Activated naive CD8-positive, alpha-beta T cell treated with anti-CD3 and anti-CD28 coated beads, Interleukin-2, amount 50 U/mL, for 24 hours (primary cell): Measurements from ENCODE around the gene ARHGEF40.

Experiments
- ATAC-seq: fragments of 150-1000 bp; cut with Tn5 transposase; one replicate; pipeline ENCODE4 v1.10.0; 2021
- DNase-seq: peaks from one replicate; pipeline ENCODE4 v3.0.0; 2021
- H3K27ac Mint-ChIP-seq: one replicate; pipeline ENCODE4 v1.8.0; 2021; ENCODE audit warnings: mild to moderate bottlenecking, mixed read lengths
- H3K27me3 Mint-ChIP-seq: one replicate; pipeline ENCODE4 v1.8.0; 2021; ENCODE audit warnings: mixed read lengths
- H3K36me3 Mint-ChIP-seq: one replicate; pipeline ENCODE4 v1.8.0; 2021; ENCODE audit warnings: low read depth, mixed read lengths
- H3K4me1 Mint-ChIP-seq: one replicate; pipeline ENCODE4 v1.8.0; 2021; ENCODE audit warnings: mixed read lengths
- H3K4me3 Mint-ChIP-seq: one replicate; pipeline ENCODE4 v1.8.0; 2021; ENCODE audit warnings: mild to moderate bottlenecking, moderate library complexity, mixed read lengths
- H3K9me3 Mint-ChIP-seq: one replicate; pipeline ENCODE4 v1.8.0; 2021; ENCODE audit warnings: mixed read lengths

ARHGEF40 gene

GRCh38 chr14:21048638-21049037 is 21.5 kb upstream of the ARHGEF40 start:
- DNase-seq (no peak), ATAC-seq (no peak)
- Mint-ChIP-seq H3K4me3 (no peak overlapping the region), H3K36me3 (no peaks in the 10 kb centered on the region), H3K9me3 (no peaks in the 10 kb centered on the region), H3K4me1 (peaks cover 5% of the 10 kb centered on the region), H3K27ac (no peak overlapping the region), H3K27me3 (peaks cover 15% of the 10 kb centered on the region)

GRCh38 chr14:21049271-21049673 is 20.8 kb upstream of the ARHGEF40 start:
- Mint-ChIP-seq H3K4me3 (no peak overlapping the region), H3K27ac (no peak overlapping the region), H3K27me3 (peaks cover 15% of the 10 kb centered on the region), H3K9me3 (no peaks in the 10 kb centered on the region), H3K4me1 (peaks cover 3% of the 10 kb centered on the region), H3K36me3 (no peaks in the 10 kb centered on the region)
- DNase-seq (no peak), ATAC-seq (no peak)

DNA sequence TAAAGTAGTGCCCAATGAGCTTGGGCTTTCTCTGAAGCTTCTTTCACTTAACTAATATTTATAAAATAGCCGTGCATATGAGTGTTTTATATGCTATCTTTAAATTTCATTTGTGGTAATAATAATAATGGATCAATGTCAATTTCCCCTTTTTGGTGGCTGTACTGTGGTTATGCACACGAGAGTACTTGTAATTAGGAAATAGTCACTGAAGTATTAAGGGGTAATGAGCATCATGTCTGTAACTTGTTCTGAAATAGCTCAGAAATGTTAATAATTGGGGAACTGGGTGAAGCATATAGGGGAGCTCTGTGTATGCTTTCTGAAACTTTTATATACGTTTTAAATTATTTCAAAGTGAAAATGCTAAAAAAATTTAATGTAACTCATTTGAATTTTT is 19.5 kb upstream of the ARHGEF40 start:
- H3K27ac Mint-ChIP-seq: no peak overlapping the region
- ATAC-seq: no peak
- H3K9me3 Mint-ChIP-seq: no peaks in the 10 kb centered on the region
- H3K36me3 Mint-ChIP-seq: no peaks in the 10 kb centered on the region
- H3K4me3 Mint-ChIP-seq: no peak overlapping the region
- DNase-seq: no peak
- peaks cover 6% of the 10 kb centered on the region for H3K27me3 Mint-ChIP-seq
- no peaks in the 10 kb centered on the region for H3K4me1 Mint-ChIP-seq

DNA sequence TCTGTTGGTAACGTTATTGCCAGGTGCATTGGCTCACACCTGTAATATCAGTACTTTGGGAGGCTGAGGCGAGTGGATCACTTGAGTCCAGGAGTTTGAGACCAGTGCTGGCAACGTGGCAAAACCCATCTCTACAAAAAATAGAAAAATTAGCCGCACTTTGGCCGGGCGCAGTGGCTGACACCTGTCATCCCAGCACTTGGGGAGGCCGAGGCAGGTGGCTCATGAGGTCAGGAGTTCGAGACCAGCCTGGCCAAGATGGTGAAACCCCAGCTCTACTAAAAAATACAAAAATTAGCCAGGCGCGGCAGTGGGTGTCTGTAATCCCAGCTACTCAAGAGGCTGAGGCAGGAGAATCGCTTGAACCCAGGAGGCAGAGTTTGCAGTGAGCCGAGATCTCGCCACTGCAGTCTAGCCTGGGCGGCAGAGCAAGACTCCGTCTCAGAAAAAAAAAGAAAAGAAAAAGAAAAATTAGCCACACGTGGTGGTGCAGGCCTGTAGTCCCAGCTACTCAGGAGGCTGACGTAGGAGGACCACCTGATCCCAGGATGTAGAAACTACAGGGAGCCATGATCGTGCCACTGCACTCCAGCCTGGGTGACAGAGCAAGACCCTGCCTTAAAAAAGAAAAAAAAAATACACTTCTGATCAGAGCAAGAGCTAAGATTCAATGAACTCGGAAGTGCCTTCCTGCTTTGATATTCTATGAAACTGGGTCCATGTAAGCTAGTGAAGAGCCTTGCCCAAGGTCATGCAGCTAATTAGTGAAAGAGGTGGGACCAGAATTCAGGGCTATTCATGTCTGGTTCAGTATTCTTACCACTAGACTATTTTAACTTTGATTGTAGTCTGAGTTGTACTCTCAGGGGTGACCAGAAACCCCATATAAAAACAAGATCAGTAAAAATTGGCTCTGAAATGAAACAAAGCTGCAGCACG is 16.7 kb upstream of the ARHGEF40 start:
- Mint-ChIP-seq H3K27ac (no peak overlapping the region), H3K27me3 (peaks cover 6% of the 10 kb centered on the region), H3K9me3 (no peaks in the 10 kb centered on the region), H3K36me3 (no peaks in the 10 kb centered on the region), H3K4me1 (no peaks in the 10 kb centered on the region), H3K4me3 (no peak overlapping the region)
- ATAC-seq (no peak), DNase-seq (no peak)

- Mint-ChIP-seq H3K9me3 (no peaks in the 10 kb centered on the region), H3K4me3 (no peak overlapping the region), H3K36me3 (no peaks in the 10 kb centered on the region), H3K4me1 (no peaks in the 10 kb centered on the region), H3K27ac (no peak overlapping the region), H3K27me3 (peaks cover 4% of the 10 kb centered on the region)
- ATAC-seq (peak; percentile 49), DNase-seq (no peak)
These were observed 15.9 kb upstream of the ARHGEF40 start for GRCh38 chr14:21054123-21054767.

GRCh38 chr14:21054768-21055145 is 15.3 kb upstream of the ARHGEF40 start:
- Mint-ChIP-seq H3K27me3 (peaks cover 4% of the 10 kb centered on the region), H3K27ac (no peak overlapping the region)

GRCh38 chr14:21055432-21056117 is 14.5 kb upstream of the ARHGEF40 start:
- no peaks in the 10 kb centered on the region for H3K4me1 Mint-ChIP-seq
- H3K27ac Mint-ChIP-seq: no peak overlapping the region
- peaks cover 4% of the 10 kb centered on the region for H3K27me3 Mint-ChIP-seq
- H3K9me3 Mint-ChIP-seq: no peaks in the 10 kb centered on the region
- H3K4me3 Mint-ChIP-seq: no peak overlapping the region
- no peaks in the 10 kb centered on the region for H3K36me3 Mint-ChIP-seq
- no peak for ATAC-seq
- no peak for DNase-seq

More at GRCh38 chr14:21054768-21055145, 15.3 kb upstream of the ARHGEF40 start:
- H3K36me3 Mint-ChIP-seq: no peaks in the 10 kb centered on the region
- DNase-seq: no peak
- no peak for ATAC-seq
- H3K4me3 Mint-ChIP-seq: no peak overlapping the region
- no peaks in the 10 kb centered on the region for H3K4me1 Mint-ChIP-seq
- H3K9me3 Mint-ChIP-seq: no peaks in the 10 kb centered on the region

- no peak overlapping the region for H3K27ac Mint-ChIP-seq
- peaks cover 4% of the 10 kb centered on the region for H3K27me3 Mint-ChIP-seq
- ATAC-seq: no peak
- no peaks in the 10 kb centered on the region for H3K36me3 Mint-ChIP-seq
- no peak for DNase-seq
- H3K4me1 Mint-ChIP-seq: no peaks in the 10 kb centered on the region
- H3K9me3 Mint-ChIP-seq: no peaks in the 10 kb centered on the region
- H3K4me3 Mint-ChIP-seq: no peak overlapping the region
These were observed 13.5 kb upstream of the ARHGEF40 start for GRCh38 chr14:21056520-21057163.

DNA sequence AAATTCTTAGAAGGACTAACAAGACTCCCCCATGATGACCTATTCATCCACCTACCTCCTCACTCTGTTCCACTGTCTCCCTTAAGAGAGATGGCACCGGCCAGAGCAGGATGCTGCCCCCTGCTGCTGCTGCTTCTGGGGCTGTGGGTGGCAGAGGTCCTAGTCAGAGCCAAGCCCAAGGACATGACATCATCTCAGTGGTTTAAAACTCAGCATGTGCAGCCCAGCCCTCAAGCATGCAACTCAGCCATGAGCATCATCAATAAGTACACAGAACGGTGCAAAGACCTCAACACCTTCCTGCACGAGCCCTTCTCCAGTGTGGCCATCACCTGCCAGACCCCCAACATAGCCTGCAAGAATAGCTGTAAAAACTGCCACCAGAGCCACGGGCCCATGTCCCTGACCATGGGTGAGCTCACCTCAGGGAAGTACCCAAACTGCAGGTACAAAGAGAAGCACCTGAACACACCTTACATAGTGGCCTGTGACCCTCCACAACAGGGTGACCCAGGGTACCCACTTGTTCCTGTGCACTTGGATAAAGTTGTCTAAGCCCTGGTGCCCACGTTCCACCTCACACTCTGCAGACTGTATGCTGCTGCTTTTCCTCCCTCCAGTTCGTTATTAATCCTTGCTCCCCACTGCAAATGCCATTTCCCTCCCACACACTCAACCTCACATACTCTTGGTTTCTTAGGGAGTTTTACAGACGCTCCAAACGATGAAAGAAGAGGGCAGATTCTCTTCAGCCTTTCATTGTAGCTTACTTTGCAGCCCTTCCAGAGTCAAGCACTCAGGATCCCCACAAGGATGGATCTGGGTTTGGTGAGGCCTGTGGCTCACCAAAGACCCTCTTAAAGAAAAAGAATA is 12.1 kb upstream of the ARHGEF40 start, which contains the start of gene RNASE8:
Gene RNASE8 (plus strand): TSS at position 20 of the 873 bp plus-strand sequence. CDS start 71 bp downstream, at position 91.
- no peaks in the 10 kb centered on the region for H3K36me3 Mint-ChIP-seq
- H3K9me3 Mint-ChIP-seq: no peaks in the 10 kb centered on the region
- peaks cover 10% of the 10 kb centered on the region for H3K27me3 Mint-ChIP-seq
- H3K4me1 Mint-ChIP-seq: no peaks in the 10 kb centered on the region
- no peak within 1 kb of the TSS for H3K4me3 Mint-ChIP-seq
- no peak within 1 kb of the TSS for H3K27ac Mint-ChIP-seq
- ATAC-seq: peak; percentile 64
- no peak for DNase-seq

DNA sequence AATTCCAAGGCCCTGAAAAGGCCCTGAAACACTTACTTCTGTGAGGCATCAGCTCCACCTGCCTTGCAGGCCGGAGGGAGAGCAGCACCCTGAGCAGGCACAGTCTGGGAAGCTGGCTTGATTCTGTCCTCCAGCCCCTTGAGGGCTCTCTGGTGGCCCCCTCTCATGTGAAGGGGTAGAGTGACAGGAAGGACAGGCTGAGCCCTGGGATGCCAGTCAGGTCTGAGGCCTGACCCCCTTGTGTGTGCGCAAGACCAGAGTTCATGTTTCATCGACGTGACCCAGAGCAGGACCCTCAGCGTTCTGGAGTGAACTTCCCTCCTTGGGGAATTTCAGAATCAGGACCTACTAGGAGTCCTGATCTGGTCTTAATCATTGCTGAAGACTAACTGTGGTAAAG is 11.2 kb upstream of the ARHGEF40 start:
- H3K36me3 Mint-ChIP-seq: no peaks in the 10 kb centered on the region
- DNase-seq (no peak), ATAC-seq (no peak)
- no peak overlapping the region for H3K4me3 Mint-ChIP-seq
- peaks cover 16% of the 10 kb centered on the region for H3K27me3 Mint-ChIP-seq
- H3K4me1 Mint-ChIP-seq: no peaks in the 10 kb centered on the region
- H3K9me3 Mint-ChIP-seq: no peaks in the 10 kb centered on the region
- H3K27ac Mint-ChIP-seq: no peak overlapping the region

DNA sequence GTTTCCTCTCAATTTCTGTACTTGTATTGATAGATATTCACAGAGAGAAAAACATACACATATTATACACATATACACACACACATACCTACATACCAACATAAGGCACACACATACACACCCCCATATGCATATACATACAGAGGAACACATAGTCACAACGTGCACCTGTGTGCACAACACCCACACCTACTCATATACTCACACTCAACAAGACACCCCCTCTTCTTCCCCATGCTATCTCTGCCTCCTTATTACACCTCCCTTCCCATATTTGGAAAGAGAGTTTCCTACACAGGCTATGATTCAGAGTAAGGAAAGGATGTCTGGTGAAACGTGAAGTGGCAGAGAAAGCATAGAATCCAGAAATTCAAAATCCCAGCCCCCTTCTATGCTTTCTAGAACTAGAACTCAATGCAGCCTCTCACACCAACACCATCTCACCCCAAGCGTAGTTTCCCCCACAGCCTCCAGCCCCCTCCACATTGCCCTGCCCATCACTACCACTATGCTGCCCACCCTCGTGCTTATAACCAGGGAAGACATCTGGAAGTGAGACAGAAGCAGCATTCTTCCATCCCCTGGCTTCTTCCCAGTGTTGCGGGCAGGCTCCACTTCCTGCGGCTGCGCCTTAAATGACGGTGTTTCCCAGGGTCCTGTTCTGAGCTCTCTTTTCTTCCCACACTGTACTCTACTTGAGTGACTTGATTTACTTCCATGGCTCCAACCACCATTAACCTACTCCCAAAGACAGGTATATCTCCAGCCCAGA is 10.1 kb upstream of the ARHGEF40 start:
- Mint-ChIP-seq H3K36me3 (no peaks in the 10 kb centered on the region), H3K27ac (no peak overlapping the region), H3K4me3 (no peak overlapping the region), H3K9me3 (no peaks in the 10 kb centered on the region), H3K4me1 (no peaks in the 10 kb centered on the region), H3K27me3 (peaks cover 21% of the 10 kb centered on the region)
- DNase-seq (no peak), ATAC-seq (no peak)

- H3K4me1 Mint-ChIP-seq: no peaks in the 10 kb centered on the region
- no peaks in the 10 kb centered on the region for H3K9me3 Mint-ChIP-seq
- peaks cover 27% of the 10 kb centered on the region for H3K27me3 Mint-ChIP-seq
- DNase-seq: no peak
- no peaks in the 10 kb centered on the region for H3K36me3 Mint-ChIP-seq
- ATAC-seq: no peak
- H3K27ac Mint-ChIP-seq: no peak overlapping the region
- no peak overlapping the region for H3K4me3 Mint-ChIP-seq
These were observed 9.3 kb upstream of the ARHGEF40 start for GRCh38 chr14:21060614-21061346.

DNA sequence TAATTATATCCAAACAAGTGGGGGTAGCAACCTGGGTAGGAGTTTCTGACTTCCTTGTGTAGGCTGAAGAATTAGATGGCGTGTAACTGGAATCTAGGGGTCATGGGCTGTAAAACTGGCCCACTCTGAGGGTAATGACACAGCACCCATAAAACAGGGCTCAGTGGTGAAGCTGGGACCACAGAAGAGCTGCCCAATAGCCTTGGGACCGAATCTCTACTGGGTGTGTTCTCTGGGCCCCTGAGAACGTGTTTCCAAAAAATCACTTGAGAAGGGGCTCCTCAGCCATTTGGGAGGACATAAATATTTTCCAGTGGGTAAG is 8.8 kb upstream of the ARHGEF40 start:
- no peaks in the 10 kb centered on the region for H3K9me3 Mint-ChIP-seq
- no peak overlapping the region for H3K4me3 Mint-ChIP-seq
- H3K36me3 Mint-ChIP-seq: no peaks in the 10 kb centered on the region
- no peaks in the 10 kb centered on the region for H3K4me1 Mint-ChIP-seq
- H3K27ac Mint-ChIP-seq: no peak overlapping the region
- DNase-seq (no peak), ATAC-seq (no peak)
- peaks cover 30% of the 10 kb centered on the region for H3K27me3 Mint-ChIP-seq
